GM23338 (cell line): ENCODE data around the gene MAD1L1. TPM values are rescaled to one million over a fixed set of nuclear protein-coding genes. Genes with fewer than 3 reads are reported as not detected.

Source experiments
- ATAC-seq: fragments of 200-7000 bp; cut with Tn5 transposase; 3 replicates; pipeline ENCODE4 v1.9.1; 2020
- DNase-seq: peaks from one replicate; pipeline ENCODE4 v3.0.0-alpha.2; 2015; ENCODE audit warnings: low spot score
- H2AFZ ChIP-seq: fragments of 200-600 bp; sonication (generic); 2 replicates; pipeline ENCODE4 v1.8.0; 2016; ENCODE audit warnings: antibody characterized with exemption, mild to moderate bottlenecking, moderate library complexity
- H3F3A ChIP-seq: fragments of 200-600 bp; sonication (generic); replicated peaks from 2 replicates; pipeline ENCODE4 v1.8.0; 2017; ENCODE audit warnings: antibody characterized with exemption, mixed run types, low read depth
- H3K27ac ChIP-seq: fragments of 200-600 bp; sonication (generic); 2 replicates; pipeline ENCODE4 v1.6.1; 2016; ENCODE audit warnings: low read depth
- H3K27me3 ChIP-seq: fragments of 200-600 bp; sonication (generic); 2 replicates; pipeline ENCODE4 v1.8.0; 2016; ENCODE audit warnings: mild to moderate bottlenecking, mixed run types, moderate library complexity; ENCODE audit not compliant: insufficient read depth
- H3K36me3 ChIP-seq: fragments of 200-600 bp; sonication (generic); 2 replicates; pipeline ENCODE4 v1.8.0; 2016; ENCODE audit warnings: mild to moderate bottlenecking; ENCODE audit not compliant: insufficient read depth
- H3K4me1 ChIP-seq: fragments of 200-600 bp; sonication (generic); 2 replicates; pipeline ENCODE4 v1.8.0; 2016; ENCODE audit warnings: mild to moderate bottlenecking, moderate library complexity; ENCODE audit not compliant: insufficient read depth
- H3K4me2 ChIP-seq: fragments of 200-600 bp; sonication (generic); 2 replicates; pipeline ENCODE4 v1.7.1; 2017; ENCODE audit warnings: mixed run types
- H3K4me3 ChIP-seq: fragments of 200-600 bp; sonication (generic); 2 replicates; pipeline ENCODE4 v1.6.1; 2016; ENCODE audit warnings: mixed run types
- H3K79me2 ChIP-seq: fragments of 200-600 bp; sonication (generic); replicated peaks from 2 replicates; pipeline ENCODE4 v1.8.0; 2017; ENCODE audit warnings: mild to moderate bottlenecking; ENCODE audit not compliant: insufficient read depth
- H3K9me2 ChIP-seq: fragments of 200-600 bp; sonication (generic); 2 replicates; pipeline ENCODE4 v1.8.0; 2017; ENCODE audit not compliant: insufficient read depth
- H4K20me1 ChIP-seq: fragments of 200-600 bp; sonication (generic); replicated peaks from 2 replicates; pipeline ENCODE4 v1.8.0; 2017; ENCODE audit warnings: mild to moderate bottlenecking; ENCODE audit not compliant: insufficient read depth
- H3K27ac Mint-ChIP-seq: 2 replicates; pipeline ENCODE4 v1.8.0; 2020; ENCODE audit warnings: inconsistent platforms, mild to moderate bottlenecking, moderate library complexity, mixed read lengths
- H3K27me3 Mint-ChIP-seq: 3 replicates; pipeline ENCODE4 v1.8.0; 2022; ENCODE audit warnings: low read depth, mild to moderate bottlenecking, moderate library complexity, mixed read lengths, inconsistent platforms; ENCODE audit not compliant: insufficient read depth, poor library complexity
- H3K36me3 Mint-ChIP-seq: 3 replicates; pipeline ENCODE4 v1.8.0; 2021; ENCODE audit warnings: low read depth, mild to moderate bottlenecking, inconsistent platforms, moderate library complexity, mixed read lengths
- H3K4me1 Mint-ChIP-seq: 3 replicates; pipeline ENCODE4 v1.8.0; 2020; ENCODE audit warnings: mild to moderate bottlenecking, inconsistent platforms, mixed read lengths
- H3K4me3 Mint-ChIP-seq: 3 replicates; pipeline ENCODE4 v1.8.0; 2021; ENCODE audit warnings: moderate library complexity, mild to moderate bottlenecking, inconsistent platforms, mixed read lengths
- H3K9me3 Mint-ChIP-seq: 3 replicates; pipeline ENCODE4 v1.8.0; 2020; ENCODE audit warnings: moderate library complexity, mild to moderate bottlenecking, inconsistent platforms, mixed read lengths
- ETS1 ChIP-seq: IDR thresholded peaks from 2 replicates; pipeline ENCODE4 v1.6.1; 2016; ENCODE audit warnings: antibody characterized with exemption
- POLR2AphosphoS5 ChIP-seq: IDR thresholded peaks from 2 replicates; pipeline ENCODE4 v1.6.1; 2016; ENCODE audit warnings: antibody characterized with exemption, low read depth
- polyA plus RNA-seq: library from polyadenylated mRNA; unstranded; fragments of >200 nt; fragmentation: Nextera tagmentation; extraction: Ambion mirVana; gene quantifications from 2 replicates; pipeline ENCODE4 v1.2.1, GENCODE V29; 2016
- total RNA-seq: library from RNA; depleted of rRNA; stranded (reverse); fragments of >200 nt; shearing (Covaris generic); gene quantifications from 2 replicates; pipeline ENCODE4 v1.2.3, GENCODE V29; 2014
- TF ChIP-seq, protein P1 (sequence below): fragments of 250-450 bp; sonication (Bioruptor Pico); IDR thresholded peaks from 2 replicates; pipeline ENCODE4 v1.5.0; 2020; ENCODE audit warnings: mild to moderate bottlenecking, moderate library complexity

MAD1L1 gene
- total and polyA plus RNA-seq, 2 experiments from 2014 or later: 40.3 to 59.3 TPM

GRCh38 chr7:1893036-1893435 is 339.7 kb downstream of the MAD1L1 start (continued):
- TF ChIP-seq, protein P1, sequence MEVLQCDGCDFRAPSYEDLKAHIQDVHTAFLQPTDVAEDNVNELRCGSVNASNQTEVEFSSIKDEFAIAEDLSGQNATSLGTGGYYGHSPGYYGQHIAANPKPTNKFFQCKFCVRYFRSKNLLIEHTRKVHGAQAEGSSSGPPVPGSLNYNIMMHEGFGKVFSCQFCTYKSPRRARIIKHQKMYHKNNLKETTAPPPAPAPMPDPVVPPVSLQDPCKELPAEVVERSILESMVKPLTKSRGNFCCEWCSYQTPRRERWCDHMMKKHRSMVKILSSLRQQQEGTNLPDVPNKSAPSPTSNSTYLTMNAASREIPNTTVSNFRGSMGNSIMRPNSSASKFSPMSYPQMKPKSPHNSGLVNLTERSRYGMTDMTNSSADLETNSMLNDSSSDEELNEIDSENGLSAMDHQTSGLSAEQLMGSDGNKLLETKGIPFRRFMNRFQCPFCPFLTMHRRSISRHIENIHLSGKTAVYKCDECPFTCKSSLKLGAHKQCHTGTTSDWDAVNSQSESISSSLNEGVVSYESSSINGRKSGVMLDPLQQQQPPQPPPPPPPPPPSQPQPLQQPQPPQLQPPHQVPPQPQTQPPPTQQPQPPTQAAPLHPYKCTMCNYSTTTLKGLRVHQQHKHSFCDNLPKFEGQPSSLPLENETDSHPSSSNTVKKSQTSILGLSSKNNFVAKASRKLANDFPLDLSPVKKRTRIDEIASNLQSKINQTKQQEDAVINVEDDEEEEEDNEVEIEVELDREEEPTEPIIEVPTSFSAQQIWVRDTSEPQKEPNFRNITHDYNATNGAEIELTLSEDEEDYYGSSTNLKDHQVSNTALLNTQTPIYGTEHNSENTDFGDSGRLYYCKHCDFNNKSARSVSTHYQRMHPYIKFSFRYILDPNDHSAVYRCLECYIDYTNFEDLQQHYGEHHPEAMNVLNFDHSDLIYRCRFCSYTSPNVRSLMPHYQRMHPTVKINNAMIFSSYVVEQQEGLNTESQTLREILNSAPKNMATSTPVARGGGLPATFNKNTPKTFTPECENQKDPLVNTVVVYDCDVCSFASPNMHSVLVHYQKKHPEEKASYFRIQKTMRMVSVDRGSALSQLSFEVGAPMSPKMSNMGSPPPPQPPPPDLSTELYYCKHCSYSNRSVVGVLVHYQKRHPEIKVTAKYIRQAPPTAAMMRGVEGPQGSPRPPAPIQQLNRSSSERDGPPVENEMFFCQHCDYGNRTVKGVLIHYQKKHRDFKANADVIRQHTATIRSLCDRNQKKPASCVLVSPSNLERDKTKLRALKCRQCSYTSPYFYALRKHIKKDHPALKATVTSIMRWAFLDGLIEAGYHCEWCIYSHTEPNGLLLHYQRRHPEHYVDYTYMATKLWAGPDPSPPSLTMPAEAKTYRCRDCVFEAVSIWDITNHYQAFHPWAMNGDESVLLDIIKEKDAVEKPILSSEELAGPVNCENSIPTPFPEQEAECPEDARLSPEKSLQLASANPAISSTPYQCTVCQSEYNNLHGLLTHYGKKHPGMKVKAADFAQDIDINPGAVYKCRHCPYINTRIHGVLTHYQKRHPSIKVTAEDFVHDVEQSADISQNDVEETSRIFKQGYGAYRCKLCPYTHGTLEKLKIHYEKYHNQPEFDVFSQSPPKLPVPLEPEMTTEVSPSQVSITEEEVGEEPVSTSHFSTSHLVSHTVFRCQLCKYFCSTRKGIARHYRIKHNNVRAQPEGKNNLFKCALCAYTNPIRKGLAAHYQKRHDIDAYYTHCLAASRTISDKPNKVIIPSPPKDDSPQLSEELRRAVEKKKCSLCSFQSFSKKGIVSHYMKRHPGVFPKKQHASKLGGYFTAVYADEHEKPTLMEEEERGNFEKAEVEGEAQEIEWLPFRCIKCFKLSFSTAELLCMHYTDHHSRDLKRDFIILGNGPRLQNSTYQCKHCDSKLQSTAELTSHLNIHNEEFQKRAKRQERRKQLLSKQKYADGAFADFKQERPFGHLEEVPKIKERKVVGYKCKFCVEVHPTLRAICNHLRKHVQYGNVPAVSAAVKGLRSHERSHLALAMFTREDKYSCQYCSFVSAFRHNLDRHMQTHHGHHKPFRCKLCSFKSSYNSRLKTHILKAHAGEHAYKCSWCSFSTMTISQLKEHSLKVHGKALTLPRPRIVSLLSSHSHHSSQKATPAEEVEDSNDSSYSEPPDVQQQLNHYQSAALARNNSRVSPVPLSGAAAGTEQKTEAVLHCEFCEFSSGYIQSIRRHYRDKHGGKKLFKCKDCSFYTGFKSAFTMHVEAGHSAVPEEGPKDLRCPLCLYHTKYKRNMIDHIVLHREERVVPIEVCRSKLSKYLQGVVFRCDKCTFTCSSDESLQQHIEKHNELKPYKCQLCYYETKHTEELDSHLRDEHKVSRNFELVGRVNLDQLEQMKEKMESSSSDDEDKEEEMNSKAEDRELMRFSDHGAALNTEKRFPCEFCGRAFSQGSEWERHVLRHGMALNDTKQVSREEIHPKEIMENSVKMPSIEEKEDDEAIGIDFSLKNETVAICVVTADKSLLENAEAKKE (CRISPR knock-in tag): no peak

DNA sequence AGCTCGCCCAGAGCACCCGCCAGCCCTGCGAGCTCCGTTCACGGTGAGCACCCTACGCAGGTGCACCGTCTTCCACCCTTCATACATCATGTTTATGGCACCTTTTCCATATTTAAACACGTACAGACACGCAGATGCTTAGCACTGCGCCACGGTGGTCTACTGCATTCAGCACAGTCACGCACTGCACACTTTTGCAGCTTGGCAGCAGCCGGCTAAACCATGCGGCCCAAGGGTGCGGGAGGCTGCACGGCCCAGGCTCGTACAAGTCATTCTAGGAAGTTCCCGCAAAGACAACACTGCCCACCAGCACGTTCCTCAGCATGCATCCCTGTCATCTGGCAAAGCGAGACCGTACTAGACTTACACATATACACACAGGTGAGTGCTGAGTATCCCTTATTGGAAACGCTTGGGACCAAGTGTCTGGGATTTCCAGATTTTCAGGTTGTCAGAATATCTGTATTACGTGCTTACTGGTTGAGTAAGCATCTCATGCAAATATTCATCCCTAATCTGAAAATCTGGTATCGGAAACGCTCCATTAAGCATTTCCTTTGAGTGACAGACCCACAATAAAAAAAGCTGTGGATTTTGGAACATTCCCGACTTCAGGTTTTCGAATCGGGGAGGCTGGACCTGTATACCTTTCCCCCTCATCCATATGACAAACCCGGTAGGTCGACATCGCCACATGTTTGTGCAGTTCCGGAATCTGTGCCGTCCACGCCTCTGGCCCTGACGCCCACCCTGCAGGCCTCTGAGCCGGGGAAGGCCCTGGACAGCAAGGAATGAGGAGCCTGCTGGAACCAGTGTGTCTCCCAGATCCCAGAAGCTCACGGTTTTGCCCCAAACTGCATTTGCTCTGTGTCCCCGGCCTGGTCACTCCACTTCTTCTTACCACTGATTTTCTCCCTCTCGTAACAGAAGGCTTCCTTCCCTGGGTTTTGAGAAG is 340.5 kb downstream of the MAD1L1 start:
- Histone ChIP-seq H2AFZ (no peak overlapping the region), H4K20me1 (no peaks in the 10 kb centered on the region), H3K36me3 (no peaks in the 10 kb centered on the region), H3K27me3 (no peaks in the 10 kb centered on the region), H3K4me3 (no peak overlapping the region), H3K4me2 (no peak overlapping the region), H3K79me2 (no peaks in the 10 kb centered on the region), H3K9me2 (no peaks in the 10 kb centered on the region), H3K27ac (0 out of 2 replicates have a peak overlapping the region, but pooled peaks have one; percentile 26), H3K4me1 (no peaks in the 10 kb centered on the region), H3F3A (peaks cover 14% of the 10 kb centered on the region)
- Mint-ChIP-seq H3K4me1 (no peaks in the 10 kb centered on the region; the same call in 1 of the 3 replicates), H3K9me3 (peaks cover 15% of the 10 kb centered on the region), H3K27ac (no peak overlapping the region), H3K27me3 (peaks cover 14% of the 10 kb centered on the region), H3K36me3 (peaks cover 26% of the 10 kb centered on the region), H3K4me3 (no peak overlapping the region)
- DNase-seq: no peak
- ATAC-seq: no peak
- TF ChIP-seq ETS1 (no peak), POLR2AphosphoS5 (no peak)
